ENCODE measurements around the gene GID8. TPM values are rescaled to one million over a fixed set of nuclear protein-coding genes. Genes with fewer than 3 reads are reported as not detected.

GID8 gene
- total and polyA plus RNA-seq, 2 donors (not counting 3 experiments of a cell fraction or from before 2014, with no cell fraction given): 25.3 to 34.6 TPM

- H3K9ac ChIP-seq (replicated peaks; ENCODE audit: extremely low read depth, insufficient read depth, low read length): no peak overlapping the region
- ChIA-PET CTCF (interaction anchor here (1.7 kb wide), 1 partner anchor 11 kb away, joined by 3 read pairs; no protein-coding TSS in a partner anchor), POLR2A (no interaction called here)
- TF ChIP-seq EZH2 (IDR thresholded peaks at IDR 0.05; ENCODE audit: borderline replicate concordance, low read depth, low read length, severe bottlenecking) (no peak), FOS (IDR thresholded peaks at IDR 0.05; ENCODE audit: borderline replicate concordance, insufficient read depth, low read length) (no peak), JUN (IDR thresholded peaks at IDR 0.05; ENCODE audit: borderline replicate concordance, insufficient read depth, insufficient read length, low read depth) (no peak), MYC (IDR thresholded peaks at IDR 0.05; ENCODE audit: low read depth, low read length) (no peak), GATA2 (IDR thresholded peaks at IDR 0.05; ENCODE audit: insufficient read depth, insufficient read length, low read depth, low read length) (no peak), POLR2AphosphoS5 (IDR thresholded peaks at IDR 0.05; ENCODE audit: insufficient read depth, low read depth, low read length) (no peak), CTCF (IDR thresholded peaks at IDR 0.05; ENCODE audit: extremely low read depth in 1 of 2, insufficient read depth in 1 of 2, low read depth in 1 of 2, low read length in 2 of 2) (no peak), MAX (IDR thresholded peaks at IDR 0.05; ENCODE audit: insufficient read depth, insufficient read length) (no peak), POLR2A (IDR thresholded peaks at IDR 0.05; ENCODE audit: low read depth, low read length) (no peak)
- H2AFZ ChIP-seq (ENCODE audit: low read depth, low read length): no peak overlapping the region
- H4K20me1 ChIP-seq (replicated peaks; ENCODE audit: control insufficient read depth, extremely low read depth, insufficient read depth, low read length): no peaks in the 10 kb centered on the region
- no peak for FAIRE-seq
- H3K36me3 ChIP-seq (ENCODE audit: control insufficient read depth in 2 of 2, extremely low read depth in 1 of 2, insufficient read depth in 2 of 2, low read length in 2 of 2): peaks cover 49 to 61% of the 10 kb centered on the region in 2 experiments
- H3K27ac ChIP-seq (ENCODE audit: insufficient read depth, low read depth, low read length): no peak overlapping the region
- H3K9me1 ChIP-seq (replicated peaks; ENCODE audit: control insufficient read depth, extremely low read depth, insufficient read depth, low read length): no peaks in the 10 kb centered on the region
- H3K9me3 ChIP-seq (replicated peaks; ENCODE audit: control insufficient read depth, insufficient read depth, low read length): no peaks in the 10 kb centered on the region
- H3K4me3 ChIP-seq (replicated peaks in 1 of 3; ENCODE audit: insufficient read depth in 1 of 3, low read depth in 1 of 3, low read length in 3 of 3): no peak overlapping the region
- no peaks in the 10 kb centered on the region for H3K27me3 ChIP-seq (ENCODE audit: control insufficient read depth in 2 of 2, insufficient read depth in 2 of 2, low read length in 2 of 2)
- no TSS peak for BruUV-seq (replicated peaks)
- no peak for DNase-seq (ENCODE audit: low read depth, low spot score)
- H3K4me2 ChIP-seq (ENCODE audit: insufficient read depth, low read length): no peak overlapping the region
- peaks cover 40% of the 10 kb centered on the region for H3K79me2 ChIP-seq (ENCODE audit: control insufficient read depth, insufficient read depth, low read length)
- no peaks in the 10 kb centered on the region for H3K4me1 ChIP-seq (ENCODE audit: control insufficient read depth, extremely low read depth, insufficient read depth, low read length)
- dilution Hi-C loops (cut with MboI; ENCODE audit: extremely low pct_ligation_motif_present, low sequenced_read_pairs): no loop called here
- intact Hi-C loops (cut with micrococcal nuclease): no loop called here
Measured at GRCh38 chr20:62906209-62906608, 31.7 kb upstream of the GID8 start.
